HG03097 (cell line): ENCODE measurements around the gene CCDC157.
A peak's percentile ranks its signal among the peaks of the same experiment; 100 is the strongest.

Source experiments
- ATAC-seq: cut with Tn5 transposase; IDR thresholded peaks from one replicate; pipeline ENCODE4 v1.9.1; 2021; ENCODE audit not compliant: unreplicated experiment, low FRiP score

CCDC157 gene

DNA sequence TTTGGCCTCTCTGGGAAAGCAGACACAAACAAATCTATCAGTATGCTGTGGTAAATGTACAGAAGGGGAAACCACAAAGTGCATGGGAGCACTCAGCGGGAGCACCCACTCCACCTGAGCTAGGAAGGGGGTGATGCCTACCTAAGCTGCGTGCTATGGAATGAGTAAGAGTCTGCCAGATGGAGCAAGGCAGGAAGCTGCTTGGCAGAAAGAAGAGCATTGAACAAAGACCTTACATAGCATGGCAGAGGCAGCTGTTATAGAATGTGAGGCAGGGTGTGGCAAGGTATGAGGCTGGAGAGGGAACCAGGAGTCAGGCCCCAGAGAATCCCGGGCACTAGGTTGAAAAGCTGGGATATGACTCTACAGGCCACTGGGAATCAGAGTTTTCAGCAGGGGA lies 55.0 kb downstream of the CCDC157 start:
- no peak for ATAC-seq

DNA sequence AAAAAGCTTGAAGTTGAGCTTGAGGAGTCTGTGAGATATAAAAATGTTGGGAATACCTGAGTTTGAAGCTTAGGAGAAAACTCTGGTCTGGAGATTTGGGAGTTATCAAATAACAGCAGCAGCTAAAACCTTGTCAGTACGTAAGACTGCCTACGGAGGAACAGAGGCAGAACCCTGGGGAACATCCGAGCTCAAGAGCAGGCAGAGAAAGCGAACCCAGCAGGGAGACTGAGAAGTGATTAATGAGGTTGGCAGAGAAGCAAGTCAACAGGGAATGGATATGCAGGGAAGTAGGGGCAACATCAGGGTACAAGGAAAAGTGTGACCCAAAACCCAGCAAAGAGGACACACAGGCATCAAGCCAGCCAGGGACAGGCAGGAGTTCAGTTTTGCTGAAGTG lies 56.2 kb downstream of the CCDC157 start:
- no peak for ATAC-seq

DNA sequence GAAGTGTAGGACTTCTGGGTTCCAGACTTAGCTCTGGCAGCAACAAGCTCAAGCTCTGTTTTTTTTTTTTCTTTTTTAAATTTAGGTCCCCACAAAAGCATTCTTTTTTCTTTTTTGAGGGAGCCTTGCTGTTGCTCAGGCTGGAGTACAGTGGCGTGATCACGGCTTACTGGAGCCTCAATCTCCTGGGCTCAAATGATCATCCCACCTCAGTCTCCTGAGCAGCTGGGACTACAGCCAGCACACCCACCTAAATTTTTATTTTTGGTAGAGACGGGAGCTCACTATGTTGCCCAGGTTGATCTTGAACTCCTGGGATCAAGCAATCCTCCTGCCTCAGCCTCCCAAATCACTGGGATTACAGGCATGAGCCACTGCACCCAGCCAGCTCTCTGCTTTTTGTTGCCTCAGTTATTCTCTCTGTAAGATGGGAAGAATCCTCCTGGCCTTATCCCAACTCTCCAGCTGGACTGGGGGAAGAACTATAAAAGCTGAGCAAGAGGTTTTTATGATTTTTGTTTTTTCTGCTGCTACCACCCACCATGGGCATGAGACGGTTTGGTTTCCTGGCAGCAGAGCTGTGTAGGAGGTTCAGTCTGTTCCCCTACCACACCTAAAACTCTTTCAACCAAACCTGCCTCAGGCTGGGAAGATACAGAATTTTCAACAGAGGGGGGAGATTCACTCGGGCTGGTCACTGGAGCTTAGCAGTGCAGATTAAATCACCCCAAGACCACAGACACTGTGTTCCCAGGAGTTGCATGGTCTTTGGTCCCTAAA lies 57.1 kb downstream of the CCDC157 start:
- ATAC-seq, result no peak

DNA sequence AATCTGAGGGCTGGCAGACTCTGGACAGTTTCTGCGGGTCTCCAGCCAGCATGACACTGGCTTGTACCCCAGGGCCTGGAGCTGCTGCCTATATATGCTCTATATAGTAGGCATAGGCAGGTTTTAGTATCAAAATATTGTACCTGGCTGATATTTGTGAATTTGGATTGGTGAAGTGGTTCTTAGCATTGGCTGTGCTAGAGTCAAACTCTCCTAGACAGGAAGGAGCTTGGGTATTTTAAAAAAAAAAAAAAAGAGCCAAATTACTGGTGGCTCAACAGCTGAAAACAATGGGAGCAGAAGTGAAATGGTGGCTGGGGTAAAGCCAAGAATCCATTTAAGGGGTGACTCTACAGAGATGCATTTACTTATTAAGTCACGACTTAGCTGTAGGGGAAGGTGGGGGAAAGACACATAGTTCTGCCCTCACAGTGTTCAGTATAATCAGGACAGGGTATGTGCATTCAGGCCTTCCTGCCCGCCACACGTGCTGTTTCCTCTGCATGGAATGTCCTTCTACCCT lies 57.8 kb downstream of the CCDC157 start:
- no peak for ATAC-seq

DNA sequence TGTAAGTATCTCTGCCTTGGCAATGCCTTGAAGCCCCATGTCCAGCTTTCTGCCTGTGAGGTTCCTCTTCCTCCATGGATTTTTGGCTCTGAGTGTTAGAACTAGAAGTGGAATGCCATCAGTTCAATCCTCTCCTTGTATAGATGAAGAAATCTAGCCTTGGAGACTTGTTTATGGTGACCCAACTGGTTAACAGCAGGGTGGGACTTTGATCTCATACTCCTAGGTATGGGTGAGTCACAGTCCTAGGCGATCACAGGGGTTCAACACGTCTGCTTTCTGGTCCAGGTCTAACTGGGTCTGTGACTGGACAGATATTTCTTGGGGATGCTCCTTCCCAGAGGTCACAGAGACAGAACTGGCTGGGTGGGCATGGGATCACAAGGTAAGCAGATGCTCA lies 59.6 kb downstream of the CCDC157 start:
- no peak for ATAC-seq

DNA sequence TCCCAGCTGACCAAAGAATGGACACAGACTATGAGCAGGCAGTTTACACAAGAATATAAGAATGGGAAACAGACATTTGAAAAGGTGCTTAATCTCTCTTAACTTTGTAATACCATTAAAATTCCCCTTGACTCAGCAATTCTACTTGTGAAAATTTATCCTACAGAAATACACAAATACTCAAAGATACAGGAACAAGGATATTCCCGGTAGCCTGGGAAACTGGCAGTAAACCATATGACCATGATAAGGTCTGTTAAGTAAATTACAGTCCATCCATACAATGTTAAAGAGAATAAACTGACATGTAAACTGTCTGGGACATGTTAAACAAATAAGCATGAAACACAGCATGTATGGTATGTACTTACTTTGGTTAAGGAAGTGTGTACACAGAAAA lies 60.0 kb downstream of the CCDC157 start:
- no peak for ATAC-seq

DNA sequence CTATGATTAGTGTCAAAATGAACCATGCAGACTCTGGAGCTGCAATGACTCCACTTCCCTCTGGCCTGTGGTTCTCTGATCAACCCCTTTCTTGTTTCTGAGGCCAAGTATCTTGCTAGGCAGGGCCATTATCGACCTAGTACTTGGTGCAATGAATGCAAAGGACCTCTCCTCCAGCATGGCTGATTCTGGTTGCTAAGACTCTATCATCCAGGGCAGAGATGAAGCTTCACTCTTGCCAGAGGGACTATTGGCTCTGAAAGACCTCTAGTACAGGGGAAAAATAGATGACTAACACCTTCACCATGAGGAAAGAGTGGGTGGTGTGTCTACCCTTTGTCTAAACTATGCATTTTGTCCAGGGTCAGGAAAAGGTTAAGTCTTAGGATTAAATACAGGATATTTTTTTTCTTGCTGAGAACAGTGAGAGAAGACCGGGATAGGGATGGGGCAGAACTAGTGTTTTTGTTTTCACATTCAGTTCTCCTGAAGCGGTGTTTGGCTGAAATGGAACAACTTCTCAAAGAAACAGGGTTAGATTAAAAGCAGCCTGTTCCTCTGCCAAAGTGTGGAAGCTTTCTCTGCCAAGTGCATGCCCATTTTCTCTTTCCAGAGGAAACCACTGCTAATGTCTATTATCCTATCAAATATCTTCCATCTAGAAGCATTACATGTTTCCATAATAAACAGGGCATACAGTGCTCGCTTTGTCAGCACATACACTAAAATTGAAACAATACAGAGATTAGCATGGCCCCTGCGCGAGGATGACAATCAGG lies 63.7 kb downstream of the CCDC157 start:
- ATAC-seq, result no peak

DNA sequence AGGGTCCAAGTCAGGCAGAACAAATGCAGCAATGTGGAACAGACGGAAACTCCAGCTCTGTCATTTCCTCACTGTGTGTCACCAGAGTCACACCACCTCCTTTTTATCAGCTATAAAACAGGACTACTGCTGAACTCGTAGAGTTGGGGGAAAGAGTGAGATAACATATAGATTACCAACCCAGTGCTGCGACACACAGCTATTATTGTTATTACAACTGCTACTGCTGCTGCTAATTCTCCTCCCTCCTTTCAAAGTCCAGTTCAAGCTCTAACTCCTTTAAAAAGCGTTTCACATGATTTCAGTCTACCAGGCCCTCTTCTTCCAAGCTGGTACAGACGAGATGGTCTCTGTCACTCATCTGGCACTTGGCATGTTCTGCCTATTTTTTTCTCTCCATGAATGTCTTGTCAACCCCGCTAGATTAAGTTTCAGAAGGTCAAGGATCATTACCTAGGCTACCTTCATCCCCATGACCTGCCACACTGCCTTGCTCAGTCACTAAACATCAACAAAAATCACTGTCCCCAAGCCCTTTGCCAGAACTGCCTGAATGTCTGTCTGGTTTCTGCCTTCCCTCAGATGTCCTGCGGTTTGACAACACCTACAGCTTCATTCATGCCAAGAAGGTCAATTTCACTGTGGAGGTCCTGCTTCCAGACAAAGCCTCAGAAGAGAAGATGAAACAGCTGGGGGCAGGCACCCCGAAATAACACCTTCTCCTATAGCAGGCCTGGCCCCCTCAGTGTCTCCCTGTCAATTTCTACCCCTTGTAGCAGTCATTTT lies 65.1 kb downstream of the CCDC157 start:
- no peak for ATAC-seq

DNA sequence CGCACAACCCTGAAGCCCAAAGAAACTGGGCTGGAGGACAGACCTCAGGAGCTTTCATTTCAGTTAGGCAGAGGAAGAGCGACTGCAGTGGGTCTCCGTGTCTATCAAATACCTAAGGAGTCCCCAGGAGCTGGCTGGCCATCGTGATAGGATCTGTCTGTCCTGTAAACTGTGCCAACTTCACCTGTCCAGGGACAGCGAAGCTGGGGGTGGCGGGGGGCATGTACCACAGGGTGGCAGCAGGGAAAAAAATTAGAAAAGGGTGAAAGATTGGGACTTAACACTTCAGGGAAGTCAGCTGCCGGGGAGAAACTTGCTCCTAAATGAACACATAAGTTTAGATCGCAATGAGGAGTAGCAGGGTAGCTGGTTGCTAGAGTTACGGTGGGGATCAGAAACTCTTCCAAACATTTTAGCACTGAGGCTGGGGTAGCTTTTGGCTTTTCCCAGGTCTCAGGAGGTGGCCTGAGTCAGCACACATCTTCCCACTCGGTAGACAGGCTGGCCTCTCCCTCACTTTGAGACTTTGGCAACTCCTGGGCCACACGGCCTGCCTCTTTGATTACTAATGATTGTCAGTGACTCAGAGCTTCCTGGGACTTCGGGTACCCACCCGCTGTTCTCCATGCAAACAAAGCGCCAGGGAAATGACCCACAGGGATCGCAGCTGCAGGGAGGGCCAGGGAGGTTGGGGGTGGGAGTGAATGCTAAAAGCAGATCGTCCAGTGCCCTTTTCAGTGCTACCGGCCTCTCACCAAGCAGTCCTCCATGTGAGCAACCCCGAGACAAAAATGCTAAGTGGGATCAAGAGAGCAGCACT lies 65.9 kb downstream of the CCDC157 start:
- ATAC-seq, result no peak

DNA sequence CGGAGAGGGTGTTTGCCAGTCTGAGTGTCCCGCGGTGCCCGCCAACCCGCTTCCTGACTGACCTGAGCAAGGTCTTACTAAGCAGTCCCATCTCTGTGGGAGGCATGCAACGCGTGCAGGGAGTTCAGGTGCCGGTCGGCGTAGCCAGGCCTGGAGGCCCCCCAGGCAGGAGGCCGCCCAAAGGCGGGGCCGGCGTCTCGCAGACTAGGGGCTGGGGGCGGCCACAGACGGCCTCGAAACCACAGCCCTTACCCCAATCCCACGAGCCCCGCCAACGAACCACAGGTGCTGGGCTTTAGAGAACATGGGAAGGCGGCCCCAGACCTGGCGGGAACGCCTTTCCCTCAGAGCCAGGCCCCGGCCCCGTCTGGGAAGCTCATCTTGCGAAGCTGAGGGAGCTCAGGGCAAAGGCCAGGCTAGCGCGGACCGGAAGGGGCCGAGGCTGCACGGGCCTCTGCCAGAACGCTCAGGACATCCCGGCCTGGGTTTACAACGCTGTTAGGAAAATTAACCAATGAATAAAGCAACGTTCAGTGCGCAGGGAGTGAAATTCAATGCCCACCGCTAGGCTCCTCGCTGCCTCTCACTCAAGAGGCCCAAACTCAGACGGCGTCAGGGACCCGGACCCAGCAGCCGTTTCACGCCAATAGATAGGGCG lies 66.6 kb downstream of the CCDC157 start:
- peak; percentile 30 for ATAC-seq

DNA sequence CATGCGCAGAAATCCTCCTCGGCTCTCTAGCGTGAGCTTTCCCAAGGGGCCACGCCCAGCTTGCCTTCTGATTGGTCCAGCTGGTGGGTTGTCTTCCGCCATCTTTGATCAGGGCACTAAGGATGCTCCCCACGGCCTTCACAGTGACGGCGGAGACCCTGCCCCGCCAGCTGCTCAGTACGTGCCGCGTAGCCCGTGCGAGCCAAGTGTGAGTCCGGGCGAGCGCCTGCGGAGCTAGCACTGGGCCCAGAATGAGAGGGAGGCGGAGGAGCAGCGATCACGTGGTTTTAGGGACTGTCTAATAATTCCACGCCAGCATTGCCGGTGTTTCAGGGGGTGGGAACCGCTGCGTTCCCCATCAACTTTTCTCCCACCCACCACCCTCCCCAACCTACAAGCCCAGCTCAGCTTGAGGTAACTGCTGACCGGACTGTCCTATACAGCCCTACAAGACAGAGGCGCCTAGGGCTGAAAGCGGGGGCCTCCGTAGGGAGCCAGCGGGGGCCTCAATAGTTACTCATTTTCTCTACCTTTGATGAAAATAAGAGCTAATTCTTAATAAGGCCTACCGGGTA lies 67.2 kb downstream of the CCDC157 start:
- ATAC-seq, result peak; percentile 83

DNA sequence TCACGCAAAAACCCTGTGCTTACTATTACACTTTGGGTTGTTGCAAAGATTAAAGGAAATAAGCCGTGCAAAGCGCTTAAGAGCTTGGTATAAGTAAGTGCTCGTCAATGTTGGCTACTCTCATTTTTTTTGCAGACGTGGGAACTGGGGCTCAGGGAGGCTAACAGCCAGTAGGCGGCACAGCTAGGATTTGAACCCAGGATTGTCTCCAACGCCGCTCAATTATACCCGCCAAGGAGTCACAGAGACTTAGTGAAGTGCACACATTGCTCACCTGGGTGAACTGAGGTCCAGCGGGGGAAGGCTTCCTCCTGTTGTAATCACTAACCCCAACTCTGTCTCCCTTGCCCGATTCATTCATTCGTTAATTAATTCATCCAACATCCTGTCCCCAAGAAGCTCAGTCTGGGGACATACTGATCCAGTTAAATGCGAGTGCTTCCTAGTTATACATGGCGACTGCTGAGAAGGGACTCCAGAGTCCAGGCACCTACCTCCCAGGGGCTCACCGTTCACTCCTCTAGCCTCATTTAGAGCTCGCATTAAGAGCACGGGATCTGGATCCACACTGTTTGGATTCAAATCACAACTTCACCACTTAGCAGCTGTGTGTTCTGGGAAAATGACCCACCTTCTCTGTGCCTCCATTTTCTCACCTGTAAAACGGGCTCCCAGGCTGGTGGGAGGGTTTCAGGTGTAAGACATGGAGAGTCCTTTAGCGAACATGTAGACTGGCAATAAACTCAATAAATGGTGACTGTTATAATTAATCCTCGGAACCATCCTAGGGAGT lies 67.9 kb downstream of the CCDC157 start:
- no peak for ATAC-seq

DNA sequence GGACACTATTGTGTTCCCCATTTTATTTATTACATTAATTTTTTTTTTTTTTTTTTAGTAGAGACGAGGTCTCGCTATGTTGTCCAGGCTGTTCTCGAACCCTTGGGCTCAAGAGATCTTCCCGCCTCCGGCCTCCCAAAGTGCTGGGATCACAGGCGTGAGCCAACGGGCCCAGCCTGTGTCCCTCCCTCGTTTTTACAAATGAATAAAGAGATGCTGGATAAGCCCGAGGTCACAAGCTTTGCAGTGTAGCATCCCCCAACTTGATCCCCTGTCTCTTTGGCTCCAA lies 68.5 kb downstream of the CCDC157 start:
- no peak for ATAC-seq

DNA sequence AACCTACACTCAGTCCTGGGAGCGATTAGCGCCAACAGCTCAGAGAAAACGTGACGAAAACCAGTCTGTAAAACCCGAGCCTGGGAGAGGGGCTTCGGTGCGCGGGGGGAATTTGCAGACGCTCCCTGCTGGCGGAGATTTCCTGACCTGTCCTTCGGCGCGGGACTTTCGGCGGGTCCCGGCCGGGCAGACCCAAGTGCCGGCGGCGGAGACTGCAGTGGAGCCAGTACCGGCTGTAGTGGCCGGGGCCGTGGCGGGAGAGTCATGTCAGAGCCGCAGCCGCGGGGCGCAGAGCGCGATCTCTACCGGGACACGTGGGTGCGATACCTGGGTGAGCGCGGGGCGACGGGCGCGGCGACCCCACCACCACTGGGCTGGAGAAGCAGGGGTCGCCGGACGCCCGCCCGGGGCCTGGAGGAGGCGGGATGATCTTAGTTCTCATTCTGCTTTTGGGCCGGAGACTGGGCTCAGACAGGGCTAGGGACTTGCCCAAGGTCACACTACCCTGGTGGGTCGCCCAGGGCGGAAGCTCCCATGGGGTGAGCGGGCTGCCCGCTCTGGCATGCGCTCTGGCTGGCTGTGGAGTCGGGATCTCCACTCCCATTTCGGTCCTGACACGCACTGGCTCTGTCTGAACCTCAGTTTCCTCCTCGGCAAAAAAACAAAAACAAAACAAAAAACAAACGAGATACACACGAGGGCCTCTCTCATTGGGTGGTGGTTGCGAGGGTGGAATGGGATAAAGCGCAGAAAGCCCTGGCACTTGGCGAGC lies 69.0 kb downstream of the CCDC157 start, which contains the start of gene MTFP1:
Gene MTFP1, plus strand, starts transcription at position 153 of the 772 bp plus-strand sequence. Its CDS starts 112 bp downstream, at position 265.
- ATAC-seq, result no peak
